Ammon's horn (tissue), 1 donor: ENCODE data around the gene HLF.

Experiments used
- DNase-seq: peaks from one replicate; pipeline ENCODE4 v3.0.0-alpha.2; 2016; ENCODE audit warnings: low spot score

The HLF gene

GRCh38 chr17:55274355-55275255 lies 9.8 kb downstream of the HLF start:
- DNase-seq: no peak

DNA sequence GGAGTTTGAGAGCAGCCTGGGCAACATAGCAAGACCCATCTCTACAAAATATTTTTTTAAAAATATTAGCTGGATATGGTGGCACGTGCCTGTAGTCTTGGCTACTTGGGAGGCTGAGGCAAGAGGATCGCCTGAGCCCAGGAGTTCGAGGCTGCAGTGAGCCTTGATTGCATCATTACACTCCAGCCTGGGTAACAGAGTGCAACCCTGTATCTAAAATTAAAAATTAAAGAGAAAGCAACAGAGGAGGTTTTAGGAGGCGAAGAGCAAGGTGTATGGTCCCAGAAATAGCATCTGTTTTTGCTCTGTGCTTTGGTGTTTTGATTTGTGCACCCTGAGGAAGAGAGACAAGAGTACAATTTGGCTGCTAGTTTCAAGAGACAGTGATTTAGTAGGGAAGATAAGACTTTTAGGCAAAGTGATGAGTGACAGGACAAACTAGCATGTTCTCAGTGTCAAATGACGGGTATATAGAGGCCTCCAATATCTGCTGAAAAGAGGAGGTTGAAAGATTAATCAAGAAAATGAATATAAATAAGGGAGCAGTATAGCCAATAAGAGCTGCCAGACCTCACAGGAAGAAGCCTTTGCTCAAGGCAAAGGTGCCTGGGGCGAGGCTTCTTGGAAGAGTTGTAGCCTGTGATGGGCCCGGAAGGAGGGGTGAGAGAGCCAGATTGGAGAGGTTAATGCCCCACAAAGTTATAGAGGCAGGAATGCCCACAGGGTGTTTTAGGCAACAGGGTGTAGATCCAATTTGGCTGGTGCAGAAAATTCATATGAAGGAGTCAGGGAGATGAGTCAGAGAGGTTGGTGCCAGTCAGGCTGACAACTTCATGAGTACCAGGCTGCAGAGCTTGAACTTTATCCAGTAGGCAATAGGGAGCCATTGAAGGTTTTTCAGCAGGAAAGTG lies 11.4 kb downstream of the HLF start:
- DNase-seq: no peak

DNA sequence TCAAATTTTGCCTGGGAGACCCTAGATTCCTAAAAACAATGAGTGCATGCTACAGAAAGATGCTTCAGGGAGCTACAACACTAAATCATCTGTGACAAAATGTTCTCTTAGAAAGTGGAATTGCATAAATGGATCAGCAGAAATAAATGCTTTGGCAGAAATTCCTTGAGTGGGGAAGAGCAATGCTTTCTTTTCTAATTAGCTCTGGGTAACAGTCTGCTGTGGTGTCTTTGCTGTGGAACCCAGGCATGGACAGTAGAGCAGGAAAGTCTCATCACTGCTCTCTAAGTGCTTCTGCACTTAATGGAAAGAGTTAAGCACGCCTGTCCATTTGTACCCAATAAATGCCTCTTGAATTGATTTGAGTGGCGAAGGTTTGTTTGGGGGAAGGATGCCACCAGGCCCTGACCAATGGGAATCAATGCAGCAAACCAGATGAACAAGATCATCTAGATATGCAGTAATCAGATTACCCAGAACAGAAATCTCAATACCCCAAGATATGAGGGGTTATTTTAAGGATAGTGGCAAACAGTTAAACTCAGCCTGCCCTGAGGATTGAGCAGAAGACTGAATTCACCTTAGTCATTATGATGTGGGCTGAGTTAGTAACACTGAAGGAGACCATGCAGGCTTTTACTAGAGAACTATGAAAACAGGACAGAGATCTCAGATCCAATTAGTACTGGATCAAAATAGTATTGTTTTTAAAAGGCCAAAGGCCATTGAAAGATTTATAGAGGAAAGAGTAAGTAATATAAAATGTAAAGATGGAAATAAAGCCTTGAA lies 13.6 kb downstream of the HLF start:
- no peak for DNase-seq

DNA sequence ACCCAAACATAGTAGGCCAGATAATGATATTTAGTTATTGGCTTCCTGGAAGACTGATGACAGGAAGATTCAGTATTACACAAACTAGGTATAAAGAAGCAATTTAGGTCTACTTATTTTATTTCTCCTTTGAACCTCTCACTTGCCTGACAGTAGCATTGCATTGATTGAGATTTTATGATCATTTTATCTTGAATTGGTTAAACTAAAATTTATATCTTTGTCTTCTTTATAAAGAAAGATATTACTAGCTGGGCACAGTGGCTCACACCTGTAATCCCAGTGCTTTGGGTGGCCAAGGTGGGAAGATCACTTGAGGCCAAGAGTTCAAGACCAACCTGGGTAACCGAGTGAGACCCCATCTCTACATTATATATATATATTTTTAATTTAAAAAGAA lies 14.4 kb downstream of the HLF start:
- no peak for DNase-seq

GRCh38 chr17:55279788-55280187 lies 15.0 kb downstream of the HLF start:
- no peak for DNase-seq

GRCh38 chr17:55280212-55280611 lies 15.5 kb downstream of the HLF start:
- DNase-seq: no peak

DNA sequence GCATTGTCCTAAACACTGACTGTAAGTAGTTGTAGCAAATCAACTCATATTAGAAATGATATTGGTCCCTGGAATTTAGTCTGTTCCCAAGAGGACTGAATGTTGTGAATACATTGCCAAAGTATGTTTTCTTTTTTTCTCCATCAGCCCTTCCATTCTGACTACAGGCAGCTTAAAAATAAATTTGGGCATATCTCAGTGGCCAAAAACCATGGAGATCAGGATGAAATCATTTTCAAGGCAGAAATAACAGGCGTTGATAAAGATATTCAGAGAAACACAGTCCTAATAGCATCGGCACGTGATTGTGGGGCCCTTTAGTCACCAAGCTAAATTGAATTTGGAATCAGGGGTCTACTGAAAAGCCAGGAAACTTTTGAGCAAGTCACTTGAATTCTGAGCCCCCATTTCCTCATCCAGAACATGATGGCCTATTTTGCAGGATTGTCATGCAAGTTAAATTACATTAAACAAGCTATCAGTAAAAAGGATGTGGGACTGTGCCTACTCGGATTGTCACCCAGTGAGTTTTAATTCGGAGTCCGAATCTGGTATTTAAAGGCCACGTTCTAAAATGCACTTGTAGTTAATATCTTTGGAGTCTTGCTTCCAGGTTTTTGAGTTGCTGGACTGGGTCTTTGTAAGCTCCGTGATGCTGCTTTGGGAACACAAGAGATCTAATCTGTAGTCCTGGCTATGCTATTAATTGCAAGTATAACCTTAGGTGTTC lies 17.1 kb downstream of the HLF start:
- DNase-seq: no peak

DNA sequence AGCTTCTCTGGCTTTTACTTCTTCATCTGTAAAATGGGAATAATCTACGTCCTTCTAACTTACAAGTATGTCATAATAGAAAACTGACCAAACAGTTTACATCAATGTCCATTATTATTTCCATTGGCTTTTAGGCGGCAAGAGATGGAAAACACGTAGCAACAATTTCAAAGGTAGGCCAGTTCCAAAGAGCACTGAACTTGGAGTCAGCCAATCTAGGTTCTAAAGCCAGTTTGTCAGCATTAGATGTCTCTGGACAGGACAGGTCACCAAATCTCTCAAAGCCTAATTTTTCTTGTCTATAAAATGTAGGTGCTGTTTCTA lies 17.6 kb downstream of the HLF start:
- no peak for DNase-seq

DNA sequence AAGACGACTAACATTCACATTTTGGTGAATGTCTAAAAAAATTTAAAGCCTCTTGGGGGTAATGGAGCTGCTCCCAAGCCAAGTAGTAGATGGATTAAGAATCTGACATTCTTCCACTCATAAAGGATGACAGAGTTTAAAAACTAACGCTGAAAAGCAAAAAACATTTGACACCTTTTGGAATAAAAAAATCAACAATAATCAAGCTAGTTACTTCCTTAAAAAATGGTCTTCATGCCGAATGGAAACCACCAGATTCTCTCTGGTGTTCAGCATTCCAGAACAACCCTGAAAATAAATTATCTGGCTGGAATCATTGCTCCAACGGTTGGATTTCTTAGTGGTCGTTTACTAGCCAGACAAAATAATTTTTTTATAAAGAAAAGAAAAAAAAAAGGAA lies 18.0 kb downstream of the HLF start:
- no peak for DNase-seq

- no peak for DNase-seq
These were observed 18.7 kb downstream of the HLF start for GRCh38 chr17:55283256-55283965.

DNA sequence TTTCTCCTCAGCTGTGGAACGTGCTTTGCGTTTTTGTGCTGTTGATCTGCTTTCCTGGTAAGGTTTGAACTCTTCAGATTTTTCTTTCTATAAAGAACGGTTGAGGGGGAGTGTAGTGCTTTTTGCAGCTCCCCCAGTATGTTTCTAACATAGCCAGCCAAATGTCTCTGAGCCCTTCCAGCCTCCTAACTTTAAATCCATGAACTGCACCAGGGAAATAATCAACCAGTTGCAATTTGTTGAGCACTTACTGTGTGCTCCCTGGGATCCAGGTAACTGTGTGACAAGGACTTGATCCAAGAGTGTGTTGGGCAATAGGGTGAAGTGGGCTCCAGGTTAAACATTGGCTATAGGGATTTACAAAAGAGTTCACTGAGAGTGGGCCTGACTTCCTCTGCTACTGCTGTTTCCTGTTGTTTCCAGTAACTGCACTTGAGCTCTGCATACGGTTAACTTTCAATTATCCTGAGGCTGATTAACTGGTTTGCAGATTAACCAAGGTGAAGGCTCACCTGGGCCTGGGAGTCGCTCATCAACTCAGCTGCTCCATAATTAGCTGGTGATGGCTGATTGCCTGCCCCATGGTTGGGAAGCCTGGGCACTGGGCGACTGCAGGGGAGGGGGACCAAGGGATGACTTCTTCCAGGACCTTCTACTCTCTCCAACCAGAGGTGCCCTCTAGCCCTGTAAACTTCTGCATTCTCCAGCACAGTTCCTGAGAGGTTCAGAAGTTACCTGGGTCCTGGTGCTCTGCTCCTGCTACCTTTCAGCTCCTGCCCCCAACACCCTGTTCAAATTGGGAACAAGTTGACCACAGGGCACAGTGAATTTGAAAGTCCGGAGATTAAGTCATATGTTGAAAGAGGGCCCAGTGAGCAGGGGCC lies 19.5 kb downstream of the HLF start:
- DNase-seq: no peak

- DNase-seq: no peak
These were observed 20.2 kb downstream of the HLF start for GRCh38 chr17:55284944-55285339.

DNA sequence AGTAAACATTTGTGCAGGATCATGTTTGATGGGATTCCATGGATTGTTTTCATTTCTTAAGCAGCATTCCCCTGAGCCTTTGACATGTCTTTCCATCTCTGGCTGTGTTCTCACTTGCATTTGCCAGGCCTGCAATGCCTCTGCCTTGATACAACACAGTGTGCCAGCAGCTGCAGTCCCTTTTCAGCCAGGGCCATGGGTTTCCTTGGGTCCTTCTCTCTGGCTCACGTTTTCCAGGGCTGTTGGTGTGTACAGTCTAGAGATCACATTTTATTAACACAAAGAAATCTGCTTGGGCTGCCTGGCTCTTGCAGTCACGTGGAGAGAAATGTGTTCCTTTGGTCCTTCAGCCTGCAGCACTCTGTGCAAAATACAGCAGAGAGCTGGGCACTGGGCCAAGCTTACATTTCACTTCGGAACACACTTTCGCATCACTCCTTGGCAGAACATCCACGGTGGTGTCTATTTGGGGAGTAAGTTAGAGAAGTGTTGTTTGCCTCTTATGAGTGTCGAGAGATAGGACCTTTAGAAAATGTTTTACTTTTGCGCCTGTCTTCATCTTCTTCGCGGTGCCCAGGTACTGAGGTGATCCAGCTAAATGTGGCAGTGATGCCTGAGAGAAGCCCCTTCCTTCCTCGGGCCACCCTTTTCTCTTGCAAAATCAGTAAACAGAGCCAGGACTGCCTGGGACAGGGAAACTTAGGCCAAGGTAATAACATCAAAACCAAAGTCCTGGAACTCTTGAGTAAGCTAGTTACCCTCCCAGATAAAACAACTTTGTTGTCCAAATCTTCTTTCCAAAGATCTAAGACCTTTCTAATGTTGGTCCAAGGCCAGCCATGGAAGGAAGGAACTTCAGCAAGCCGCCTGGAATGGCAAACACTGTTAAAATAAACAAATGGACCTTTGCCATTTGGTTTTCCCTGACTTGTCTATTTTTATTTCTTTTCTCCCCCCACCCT lies 20.9 kb downstream of the HLF start:
- DNase-seq: peak; percentile 83

GRCh38 chr17:55286681-55287589 lies 22.2 kb downstream of the HLF start:
- DNase-seq: no peak

GRCh38 chr17:55288356-55289105 lies 23.8 kb downstream of the HLF start:
- no peak for DNase-seq

GRCh38 chr17:55289106-55289446 lies 24.3 kb downstream of the HLF start:
- DNase-seq: no peak

DNA sequence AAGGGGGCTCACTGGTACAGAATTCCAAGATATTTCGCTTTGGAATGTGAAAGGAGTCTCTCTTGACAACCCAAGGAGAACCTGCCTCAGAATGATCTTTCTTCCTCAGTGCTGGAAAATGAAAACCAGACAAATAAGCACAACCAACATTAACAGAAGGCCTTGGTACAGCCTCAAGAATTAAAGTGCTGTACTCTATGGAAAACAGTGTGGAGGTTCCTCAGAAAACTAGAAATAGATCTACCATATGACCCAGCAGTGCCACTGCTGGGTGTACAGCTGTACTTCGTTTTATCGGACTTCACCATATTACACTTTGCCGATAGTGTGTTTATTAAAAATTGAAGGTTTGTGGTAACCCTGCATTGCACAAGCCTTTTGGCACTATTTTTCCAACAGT lies 25.2 kb downstream of the HLF start:
- no peak for DNase-seq
